Hematopoietic multipotent progenitor cell treated with erythropoietin and hydrocortisone succinate and interleukin-3 and kit ligand, for 6 days (in vitro differentiated cells): Measurements from ENCODE around the gene ART1.
A peak's percentile ranks its signal among the peaks of the same experiment; 100 is the strongest.

Experiments used
- DNase-seq: peaks from one replicate; pipeline ENCODE4 v3.0.0-alpha.2; 2015

The ART1 gene

DNA sequence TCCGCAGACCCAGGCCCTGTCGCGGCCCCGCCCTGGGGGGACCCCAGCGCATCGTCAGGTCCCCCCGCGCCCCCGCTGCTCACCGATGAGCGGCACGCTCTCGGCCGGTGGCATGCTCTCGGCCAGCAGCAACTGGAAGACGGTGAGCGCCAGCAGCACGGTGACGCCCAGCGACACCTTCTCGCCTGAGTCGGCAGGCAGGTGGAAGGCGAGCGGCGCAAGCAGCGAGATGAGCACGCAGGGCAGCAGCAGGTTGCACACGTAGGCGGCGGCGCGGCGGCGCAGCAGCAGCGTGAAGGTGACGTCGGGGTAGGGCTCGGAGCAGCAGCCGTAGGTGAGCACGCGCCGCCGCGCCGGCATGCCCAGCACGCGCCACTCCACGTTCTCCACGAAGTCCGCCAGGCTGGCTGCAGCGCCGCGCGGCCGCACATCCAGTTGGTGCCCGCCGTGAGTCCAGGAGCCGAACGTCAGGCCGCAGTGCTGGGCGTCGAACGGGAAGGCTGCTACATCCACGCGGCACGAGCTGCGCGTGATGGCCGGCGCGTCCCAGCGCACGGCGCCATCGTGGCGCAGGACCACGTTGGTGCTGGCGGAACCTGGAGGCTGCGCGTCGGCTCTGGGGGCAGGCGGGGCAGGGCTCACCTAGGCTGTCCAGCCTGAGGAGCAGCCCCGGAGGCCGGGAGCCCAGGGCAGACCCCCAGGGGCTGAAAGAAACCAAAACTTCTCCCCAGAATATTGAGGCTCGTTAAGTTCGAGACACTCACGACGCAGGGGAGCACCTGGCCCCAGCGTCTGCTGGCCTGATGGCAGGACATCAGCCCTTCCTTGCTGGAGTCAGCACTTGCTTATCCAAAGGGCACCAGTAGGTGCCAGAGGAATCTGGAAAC lies 22.5 kb downstream of the ART1 start:
- no peak for DNase-seq

DNA sequence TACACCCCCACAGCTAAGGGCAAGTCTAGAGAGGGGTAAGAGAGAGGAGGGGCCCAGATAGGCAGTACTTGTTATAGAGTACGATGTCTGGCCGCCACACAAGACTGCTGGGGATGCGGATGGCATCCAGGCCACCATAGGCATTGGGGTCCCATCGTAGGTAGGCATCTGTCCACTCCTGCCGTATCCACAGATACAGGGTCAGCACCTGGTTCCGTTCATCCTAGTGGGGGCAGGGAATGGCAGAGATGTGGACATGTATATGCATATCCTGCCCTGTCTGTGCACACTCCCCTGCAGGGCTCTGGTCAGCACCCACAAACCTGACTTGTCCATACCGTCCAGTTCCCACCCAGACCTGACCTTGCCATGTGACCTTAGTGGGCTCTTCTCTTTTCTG lies 24.2 kb downstream of the ART1 start:
- no peak for DNase-seq

DNA sequence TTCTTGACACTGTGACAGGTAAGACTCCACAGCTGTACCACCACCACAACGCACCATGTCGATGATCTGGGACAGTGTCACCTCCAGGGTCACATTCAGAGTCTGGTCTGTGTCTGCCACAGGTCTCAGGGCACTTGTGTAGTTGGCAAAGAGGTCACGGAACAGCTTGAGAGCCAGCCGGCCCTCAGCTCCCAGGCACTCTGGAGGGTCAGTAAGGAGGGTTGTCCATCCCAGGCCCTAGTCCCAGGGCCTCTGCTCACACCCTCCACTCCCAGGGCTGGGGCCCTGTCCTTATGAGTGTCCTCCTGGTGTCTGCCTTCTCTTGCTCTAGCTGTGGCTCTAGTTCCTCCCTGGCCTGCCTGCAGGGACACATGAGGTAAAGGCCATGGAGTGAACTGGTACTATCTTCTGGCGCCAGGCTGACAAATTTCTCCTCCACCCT lies 24.8 kb downstream of the ART1 start:
- DNase-seq = no peak

DNA sequence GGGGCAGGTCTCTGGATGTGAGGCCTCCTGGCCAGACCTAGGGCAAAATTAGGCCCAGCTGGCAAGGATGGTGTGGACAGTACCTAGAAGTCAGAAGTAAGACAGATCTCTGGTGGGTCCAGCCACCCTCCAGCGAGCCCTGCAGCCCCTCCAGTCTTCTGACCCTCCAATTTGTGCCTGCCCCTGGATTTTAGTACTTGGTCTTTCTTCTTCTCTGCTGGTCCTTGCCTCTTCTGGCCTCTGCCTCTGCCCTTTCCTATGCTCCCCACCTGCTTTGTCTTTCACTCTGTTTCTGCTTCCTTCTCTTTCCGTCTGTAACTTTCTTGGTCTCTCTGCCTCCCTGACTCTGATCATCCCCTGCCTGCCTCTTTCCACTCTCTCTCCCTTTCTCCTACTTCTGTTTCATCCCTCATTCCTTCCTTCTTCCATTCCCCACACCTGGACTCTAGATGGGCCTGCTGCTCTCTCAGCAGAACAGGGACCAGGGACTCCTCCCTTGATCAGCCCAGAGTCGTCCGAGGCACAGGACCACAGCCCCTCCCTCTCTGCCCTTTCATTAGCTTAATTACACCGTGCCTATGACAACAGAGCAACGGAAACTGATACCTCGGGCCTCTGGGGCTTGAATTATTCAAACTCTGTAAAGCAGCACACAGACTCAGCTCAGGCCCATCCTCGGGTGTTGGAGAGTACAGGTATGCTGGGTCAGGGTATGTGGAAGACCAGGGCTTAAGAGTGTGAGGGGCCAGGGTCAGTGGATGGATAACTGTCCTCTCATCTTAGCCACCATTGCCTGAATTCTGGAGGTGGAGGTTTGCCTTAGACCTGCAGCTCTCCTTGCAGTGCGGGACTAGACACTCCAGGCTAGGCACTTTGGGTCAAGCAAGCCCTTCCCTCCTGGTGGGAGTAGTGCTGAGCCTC lies 26.7 kb downstream of the ART1 start, which contains the start of gene CHRNA10:
CHRNA10 (minus strand) TSS at position 51 of the 921 bp plus-strand sequence. CDS start 72 bp downstream, outside the sequence.
- no peak for DNase-seq

DNA sequence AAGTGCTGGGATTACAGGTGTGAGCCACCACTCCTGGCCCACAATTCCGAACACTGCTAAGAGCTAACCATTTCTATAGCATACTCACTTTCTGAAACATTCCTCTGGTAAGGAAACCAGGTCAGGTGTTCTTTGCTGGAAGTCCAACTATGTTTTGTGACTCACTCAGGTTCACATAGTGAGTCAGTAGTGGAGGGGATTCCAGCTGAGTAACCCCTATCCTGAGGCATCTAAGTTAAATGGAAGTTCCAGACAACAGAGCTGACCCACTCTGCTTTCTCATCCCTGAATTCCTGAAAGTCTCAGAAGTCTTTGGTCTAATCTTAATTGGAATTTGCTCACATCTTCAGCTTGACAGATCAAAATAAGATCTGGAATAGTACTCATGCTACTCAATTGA lies 29.3 kb downstream of the ART1 start:
- no peak for DNase-seq

DNA sequence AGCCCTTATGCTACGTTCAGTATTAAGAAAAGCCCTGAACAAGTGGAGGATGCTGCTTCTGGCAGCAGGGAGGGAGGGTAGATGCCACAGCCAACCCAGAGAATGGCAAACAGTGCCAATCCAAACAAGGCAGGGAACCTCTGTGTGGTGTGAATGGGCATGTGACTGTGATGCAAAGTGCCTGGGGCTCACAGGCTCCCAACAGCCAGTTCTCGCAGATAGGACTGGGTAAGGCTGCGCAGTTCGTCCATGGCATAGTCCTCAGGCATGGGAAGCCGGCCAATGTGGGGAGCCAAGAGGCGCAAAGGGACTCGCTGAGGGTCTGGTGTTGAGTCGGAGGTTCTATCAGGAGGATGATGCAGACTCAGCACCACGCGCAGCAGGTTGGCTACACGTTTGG lies 31.0 kb downstream of the ART1 start:
- no peak for DNase-seq

DNA sequence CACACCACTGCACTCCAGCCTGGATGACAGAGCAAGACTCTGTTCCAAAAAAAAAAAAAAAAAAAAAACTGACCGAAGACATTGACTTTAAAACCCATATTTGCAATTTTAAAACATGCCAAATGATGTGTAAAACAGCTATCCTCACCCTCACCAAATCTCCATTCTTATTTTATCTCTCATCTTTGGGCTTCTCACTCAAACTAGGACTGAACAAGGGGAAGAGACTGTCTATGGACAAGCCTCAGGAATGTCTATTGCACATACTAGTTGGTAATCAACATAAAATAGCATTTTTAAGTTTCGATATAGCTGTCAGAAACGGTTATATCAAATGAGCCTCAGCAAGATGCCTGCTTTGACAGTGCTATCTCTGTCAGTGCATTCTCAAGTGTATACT lies 34.1 kb downstream of the ART1 start:
- DNase-seq = no peak

DNA sequence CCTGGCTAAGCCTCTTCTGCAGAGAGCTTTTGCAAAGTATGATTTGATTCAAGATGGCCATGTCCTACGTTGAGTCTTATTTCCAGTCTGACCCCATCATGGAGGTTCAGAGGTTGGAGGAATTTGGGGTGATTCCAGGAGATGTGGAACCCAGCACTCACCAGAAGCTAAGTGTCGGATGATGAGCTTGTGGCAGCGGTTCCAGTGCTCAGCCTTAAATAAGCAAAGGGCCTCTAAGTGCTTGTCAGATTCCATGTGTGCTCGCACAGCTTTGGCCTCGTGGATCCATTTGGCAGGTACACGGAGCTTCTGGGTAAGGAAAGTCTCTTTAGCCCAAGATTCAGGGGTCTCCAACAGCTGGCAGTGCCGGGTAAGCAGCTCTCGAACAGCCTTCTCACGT lies 38.1 kb downstream of the ART1 start:
- no peak for DNase-seq

DNA sequence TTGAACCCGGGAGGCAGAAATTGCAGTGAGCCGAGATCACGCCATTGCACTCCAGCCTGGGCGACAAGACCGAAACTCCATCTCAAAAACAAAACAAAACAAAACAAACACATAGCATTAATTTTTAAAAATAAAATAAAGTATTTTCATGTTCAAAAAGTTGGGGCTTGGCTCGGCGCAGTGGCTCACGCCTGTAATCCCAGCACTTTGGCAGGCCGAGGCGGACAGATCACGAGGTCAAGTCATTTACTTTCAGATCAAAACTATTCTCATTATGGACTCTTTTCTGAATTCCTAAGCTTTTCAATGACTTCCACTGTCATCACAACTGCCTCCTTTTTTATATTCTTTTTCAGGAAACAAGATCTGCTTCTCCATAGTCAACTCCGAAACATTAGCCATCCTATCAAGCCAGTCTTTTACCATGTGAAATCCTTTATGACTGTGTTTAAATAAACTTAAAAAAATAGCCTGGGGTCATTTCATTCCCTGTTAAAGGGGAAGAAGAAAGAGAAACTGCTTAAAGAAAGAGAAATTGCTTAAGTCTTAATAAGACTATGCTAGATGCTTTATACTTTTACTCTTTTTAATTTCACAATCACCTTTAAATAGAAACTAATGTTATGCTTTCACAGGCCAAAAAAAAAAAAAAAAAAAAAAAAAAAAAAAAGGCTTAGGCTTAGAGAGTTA lies 39.3 kb downstream of the ART1 start:
- DNase-seq = no peak

DNA sequence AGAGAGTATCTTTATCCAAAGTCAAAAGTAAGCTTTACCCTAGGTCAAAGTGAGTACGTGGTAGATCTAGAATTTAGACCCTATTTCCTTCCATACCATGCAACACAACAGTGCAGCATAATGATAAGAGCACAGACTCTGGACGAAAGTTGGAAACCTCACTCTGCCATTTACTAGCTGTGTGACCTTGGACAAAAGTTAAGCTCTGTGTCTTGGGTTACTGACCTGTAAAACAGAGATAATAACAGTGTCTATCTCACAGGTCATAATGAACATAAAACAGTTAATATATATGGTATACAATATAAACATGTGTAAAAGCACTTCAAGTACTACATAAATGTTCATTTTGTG lies 39.9 kb downstream of the ART1 start:
- DNase-seq = peak; percentile 72

DNA sequence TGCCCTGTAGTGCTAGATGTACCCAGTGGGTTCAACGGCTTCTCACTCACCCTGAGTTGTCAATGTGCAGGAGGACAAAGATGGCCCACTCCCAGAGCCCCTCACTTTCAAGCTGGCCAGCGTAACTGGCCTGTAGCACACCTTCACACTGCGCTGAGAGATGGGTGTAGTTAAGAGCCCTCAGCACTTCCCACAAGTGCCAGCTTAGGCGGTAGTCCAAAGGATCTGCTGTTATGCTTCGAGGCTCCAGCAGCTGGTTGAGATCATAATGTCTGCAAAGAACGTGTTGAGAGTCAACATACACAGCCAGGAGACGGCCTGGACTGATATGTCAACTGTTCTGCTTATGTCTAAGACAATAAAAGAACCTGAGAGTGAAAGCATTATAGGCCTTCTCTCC lies 41.0 kb downstream of the ART1 start:
- DNase-seq = no peak

DNA sequence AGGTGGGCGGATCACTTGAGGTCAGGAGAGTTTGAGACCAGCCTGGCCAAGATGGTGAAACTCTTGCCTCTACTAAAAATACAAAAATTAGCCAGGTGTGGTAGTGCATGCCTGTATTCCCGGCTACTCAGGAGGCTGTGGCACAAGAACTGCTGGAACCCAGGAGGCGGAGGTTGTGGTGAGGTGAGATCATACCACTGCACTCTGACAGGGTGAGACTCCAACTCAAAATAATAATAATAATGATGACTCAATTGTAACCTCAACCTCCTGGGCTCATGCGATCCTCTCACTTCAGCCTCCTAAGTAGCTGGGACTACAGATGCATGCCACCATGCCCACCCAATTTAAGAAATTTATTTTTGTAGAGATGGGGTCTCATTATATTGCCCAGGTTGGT lies 41.8 kb downstream of the ART1 start:
- DNase-seq = no peak

DNA sequence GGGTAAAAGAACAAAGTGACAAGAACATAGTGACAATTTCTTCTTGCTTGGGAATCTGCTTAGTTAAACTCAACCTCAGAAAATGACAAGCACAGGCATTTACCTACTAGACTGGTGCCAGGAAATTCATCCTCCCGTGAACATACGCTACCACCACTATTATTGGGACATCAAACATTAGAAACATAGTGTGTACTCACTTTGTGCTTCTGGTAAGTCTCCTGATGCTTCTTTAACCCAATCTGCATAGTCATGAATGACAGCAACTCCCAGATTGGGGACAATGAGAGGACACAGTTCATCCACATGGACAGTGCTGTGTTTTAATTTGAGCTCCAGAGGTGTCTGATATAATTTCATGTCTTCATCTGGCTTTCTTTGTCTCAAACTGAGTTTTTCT lies 55.5 kb downstream of the ART1 start:
- DNase-seq = no peak

DNA sequence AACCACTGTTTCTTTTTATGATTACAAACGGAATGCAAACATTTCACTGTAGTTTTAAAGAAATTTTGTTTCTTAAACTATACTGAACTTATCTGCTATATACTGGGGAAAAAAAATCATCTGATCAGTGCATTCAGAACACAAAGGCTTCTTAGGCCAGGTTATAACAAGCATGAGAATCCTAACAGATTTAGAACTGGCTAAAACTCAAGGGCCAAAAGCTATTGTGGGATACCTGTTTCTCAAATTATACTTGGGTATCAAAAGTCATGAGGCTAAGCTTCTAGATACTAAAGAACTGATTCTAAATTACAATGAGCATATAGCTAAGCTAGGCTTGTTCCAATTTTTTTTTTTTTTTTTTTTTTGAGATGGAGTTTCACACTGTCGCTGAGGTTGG lies 56.0 kb downstream of the ART1 start:
- no peak for DNase-seq

DNA sequence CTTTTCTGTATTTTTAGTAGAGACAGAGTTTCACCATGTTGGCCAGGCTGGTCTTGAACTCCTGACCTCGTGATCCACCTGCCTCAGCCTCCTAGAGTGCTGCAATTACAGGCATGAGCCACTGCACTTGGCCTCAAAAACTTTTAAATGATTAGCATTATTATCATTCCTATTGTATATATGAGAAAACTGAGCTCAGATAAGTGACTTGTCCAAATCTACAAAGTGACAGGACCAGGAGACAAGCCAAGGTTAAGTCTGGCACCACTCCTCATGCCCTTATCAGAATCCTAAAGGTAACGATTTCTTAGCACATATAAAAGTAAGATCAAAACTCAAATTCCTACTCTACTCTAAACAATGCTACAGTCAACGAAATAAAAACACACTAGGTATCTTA lies 58.5 kb downstream of the ART1 start:
- no peak for DNase-seq

DNA sequence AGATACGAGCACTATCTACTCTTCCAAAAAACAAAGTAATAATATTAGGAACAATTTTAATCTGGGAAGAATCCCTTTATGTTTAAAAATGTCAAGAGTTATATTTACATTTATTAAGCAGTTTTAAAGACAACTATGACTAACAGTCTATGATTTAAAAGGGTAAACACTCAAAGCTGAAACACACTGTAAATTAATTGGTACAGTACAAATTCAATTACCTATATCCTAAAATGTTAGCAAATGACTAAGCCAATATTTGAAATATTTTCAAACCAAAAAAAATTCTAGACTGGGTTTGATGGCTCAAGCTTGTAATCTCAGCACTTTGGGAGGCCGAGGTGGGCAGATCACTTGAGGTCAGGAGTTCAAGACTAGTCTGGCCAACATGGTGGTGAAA lies 62.2 kb downstream of the ART1 start:
- DNase-seq = no peak

DNA sequence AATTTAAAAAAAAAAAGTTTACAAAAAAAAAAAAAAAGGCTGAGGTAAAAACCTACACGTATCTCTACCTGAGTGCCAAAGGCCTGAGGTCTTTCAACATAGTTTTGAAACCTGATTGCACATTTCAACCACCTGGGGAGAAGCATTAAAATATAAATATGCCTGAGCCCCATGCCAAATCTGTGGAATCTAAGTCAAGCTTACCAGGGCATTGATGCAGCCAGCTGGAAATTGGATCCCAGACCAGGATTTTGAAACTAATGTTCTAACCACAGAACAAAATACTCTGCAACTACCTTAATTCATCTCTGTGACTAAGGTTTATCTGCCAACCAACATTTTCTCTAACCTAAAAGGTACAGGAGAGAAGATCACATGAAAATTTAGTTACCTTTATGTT lies 65.0 kb downstream of the ART1 start:
- DNase-seq = no peak

DNA sequence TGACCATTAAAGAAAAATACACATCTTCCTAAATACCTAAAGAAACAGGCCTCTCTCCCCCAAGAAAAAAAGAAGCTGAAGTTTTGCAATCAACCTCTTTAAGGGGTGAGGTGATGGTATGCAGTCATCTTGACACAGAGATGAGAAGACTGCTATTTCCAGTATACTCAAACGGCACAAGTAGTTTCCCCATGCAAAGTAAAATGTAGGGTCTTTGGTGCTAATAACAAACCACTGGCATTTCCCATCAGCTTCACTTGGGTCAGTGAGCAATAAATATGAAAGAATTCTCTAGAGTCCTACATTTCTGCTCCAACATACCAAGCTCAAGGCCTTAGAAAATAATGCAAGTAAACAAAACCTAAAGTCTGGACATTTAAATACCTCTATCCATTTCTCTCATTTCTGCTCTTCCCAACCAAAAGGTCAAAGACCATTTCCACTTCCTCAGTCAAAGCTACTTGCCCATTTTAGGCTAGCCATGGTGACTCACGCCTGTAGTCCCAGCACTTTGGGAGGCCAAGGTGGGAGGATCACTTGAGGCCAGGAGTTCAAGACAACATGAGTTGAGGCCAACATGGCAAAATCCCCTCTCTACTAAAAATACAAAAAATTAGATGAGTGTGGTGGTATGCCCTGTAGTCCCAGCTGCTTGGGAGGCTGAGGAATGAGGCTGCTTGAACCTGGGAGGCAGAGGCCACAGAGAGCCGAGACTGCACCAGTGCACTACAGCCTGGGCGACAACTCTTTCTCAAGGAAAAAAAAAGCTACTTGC lies 65.7 kb downstream of the ART1 start:
- no peak for DNase-seq

DNA sequence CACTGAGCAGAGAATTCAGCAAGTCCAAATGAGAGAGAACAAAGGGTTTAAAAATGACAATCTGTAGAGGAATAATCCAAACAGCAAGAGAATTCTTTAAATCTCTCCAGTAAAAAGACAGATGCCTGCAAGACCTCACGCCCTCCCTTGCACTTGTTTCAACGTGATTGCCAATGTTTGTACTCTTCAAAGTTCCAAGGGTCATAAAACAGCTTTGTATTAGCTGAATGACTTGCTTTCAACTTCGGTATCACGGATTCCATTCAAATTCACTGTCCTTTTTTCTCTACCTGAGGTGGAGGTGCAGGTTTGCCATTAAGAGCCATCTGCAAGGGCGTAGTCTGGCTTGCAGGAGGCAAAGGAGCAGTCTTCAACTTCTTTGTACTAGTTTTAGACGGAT lies 67.3 kb downstream of the ART1 start:
- DNase-seq = no peak
